ENCODE measurements around the gene GSE1. TPM values are rescaled to one million over a fixed set of nuclear protein-coding genes. Genes with fewer than 3 reads are reported as not detected.
A peak's percentile ranks its signal among the peaks of the same experiment; 100 is the strongest.

The GSE1 gene
- total and polyA plus RNA-seq, 2 of the 13 experiments (the other 11 are each of a cell fraction or from before 2014, with no cell fraction given) = 16.1 to 31.2 TPM

DNA sequence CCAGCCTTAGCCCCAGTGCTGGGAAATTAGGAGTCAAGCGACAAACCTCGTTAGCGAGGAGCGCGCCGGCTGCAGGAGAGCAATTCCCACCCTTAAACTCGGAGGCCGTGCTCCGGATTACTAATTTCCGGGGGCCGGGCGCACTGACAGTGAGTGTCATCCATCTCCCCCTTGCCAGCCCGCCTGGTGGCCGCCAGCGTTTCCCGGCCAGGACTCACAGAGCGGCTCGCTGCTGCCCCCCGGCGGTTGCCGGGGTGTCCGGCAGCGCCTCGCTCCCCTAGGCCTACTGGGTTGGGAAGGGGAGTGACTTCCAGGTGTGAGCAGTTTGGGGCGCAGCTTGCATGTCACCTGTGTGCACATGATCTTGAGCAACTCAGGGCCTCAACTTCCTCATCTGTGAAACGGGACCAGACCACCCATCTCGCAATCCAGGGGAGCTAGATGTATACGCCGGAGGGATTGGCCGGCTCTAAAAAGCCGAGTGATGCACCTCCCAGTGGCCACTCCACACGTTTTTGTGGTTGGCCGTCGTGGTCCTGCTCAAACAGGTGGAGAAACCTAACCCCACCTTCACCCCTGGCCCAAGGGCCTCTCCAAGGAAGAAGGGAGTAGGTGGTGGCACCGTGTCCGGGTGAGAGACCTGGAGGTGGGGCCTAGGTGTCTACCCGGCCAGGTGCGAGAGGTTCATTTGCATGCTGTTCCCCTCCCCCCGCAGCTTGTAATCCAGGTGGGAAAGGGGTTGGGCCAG is 2.5 kb upstream of the GSE1 start (continued):
- TF ChIP-seq AHDC1 (CRISPR knock-in tag; IDR thresholded peaks at IDR 0.05; ENCODE audit: borderline replicate concordance) (peak; percentile 69; the same call in 1 of the 2 replicates), ZEB1 (IDR thresholded peaks at IDR 0.05; ENCODE audit: insufficient replicate concordance, low read depth) (peak; percentile 96), PHF21A (CRISPR knock-in tag; IDR thresholded peaks at IDR 0.05) (peak; percentile 65; the same call in 1 of the 2 replicates), PAWR (CRISPR knock-in tag; IDR thresholded peaks at IDR 0.05; ENCODE audit: borderline replicate concordance) (peak; percentile 84; the same call in 1 of the 2 replicates), ZSCAN31 (CRISPR knock-in tag; IDR thresholded peaks at IDR 0.05; ENCODE audit: low read depth) (peak; percentile 83; the same call in 1 of the 2 replicates), ZNF615 (CRISPR knock-in tag; IDR thresholded peaks at IDR 0.05; ENCODE audit: borderline replicate concordance) (no peak), FOSL2 (CRISPR knock-in tag; IDR thresholded peaks at IDR 0.05) (peak; percentile 53; the same call in 1 of the 2 replicates), ZBED4 (CRISPR knock-in tag; IDR thresholded peaks at IDR 0.05; ENCODE audit: borderline replicate concordance) (peak; percentile 85), KLF12 (CRISPR knock-in tag; IDR thresholded peaks at IDR 0.05; ENCODE audit: borderline replicate concordance) (peak; percentile 9; the same call in 1 of the 2 replicates), HNRNPLL (IDR thresholded peaks at IDR 0.05; ENCODE audit: low read depth, low read length, poor library complexity, severe bottlenecking) (peak; percentile 68), ZNF564 (CRISPR knock-in tag; IDR thresholded peaks at IDR 0.05) (peak; percentile 72; the same call in 1 of the 2 replicates), ZBTB38 (CRISPR knock-in tag; IDR thresholded peaks at IDR 0.05) (peak; percentile 17; the same call in 1 of the 2 replicates), ZMAT3 (CRISPR knock-in tag; conservative IDR thresholded peaks at IDR 0.05) (0 out of 2 replicates have a peak, but pooled peaks have one; percentile 31), ZNF24 (IDR thresholded peaks at IDR 0.05) (0 out of 2 replicates have a peak, but pooled peaks have one; percentile 50)
- TF ChIP-seq, protein P1, sequence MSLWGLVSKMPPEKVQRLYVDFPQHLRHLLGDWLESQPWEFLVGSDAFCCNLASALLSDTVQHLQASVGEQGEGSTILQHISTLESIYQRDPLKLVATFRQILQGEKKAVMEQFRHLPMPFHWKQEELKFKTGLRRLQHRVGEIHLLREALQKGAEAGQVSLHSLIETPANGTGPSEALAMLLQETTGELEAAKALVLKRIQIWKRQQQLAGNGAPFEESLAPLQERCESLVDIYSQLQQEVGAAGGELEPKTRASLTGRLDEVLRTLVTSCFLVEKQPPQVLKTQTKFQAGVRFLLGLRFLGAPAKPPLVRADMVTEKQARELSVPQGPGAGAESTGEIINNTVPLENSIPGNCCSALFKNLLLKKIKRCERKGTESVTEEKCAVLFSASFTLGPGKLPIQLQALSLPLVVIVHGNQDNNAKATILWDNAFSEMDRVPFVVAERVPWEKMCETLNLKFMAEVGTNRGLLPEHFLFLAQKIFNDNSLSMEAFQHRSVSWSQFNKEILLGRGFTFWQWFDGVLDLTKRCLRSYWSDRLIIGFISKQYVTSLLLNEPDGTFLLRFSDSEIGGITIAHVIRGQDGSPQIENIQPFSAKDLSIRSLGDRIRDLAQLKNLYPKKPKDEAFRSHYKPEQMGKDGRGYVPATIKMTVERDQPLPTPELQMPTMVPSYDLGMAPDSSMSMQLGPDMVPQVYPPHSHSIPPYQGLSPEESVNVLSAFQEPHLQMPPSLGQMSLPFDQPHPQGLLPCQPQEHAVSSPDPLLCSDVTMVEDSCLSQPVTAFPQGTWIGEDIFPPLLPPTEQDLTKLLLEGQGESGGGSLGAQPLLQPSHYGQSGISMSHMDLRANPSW (CRISPR knock-in tag; IDR thresholded peaks at IDR 0.05; ENCODE audit: borderline replicate concordance) = no peak
